GM19455 (cell line): ENCODE measurements around the gene TNNT2.

Experiments used
- ATAC-seq: cut with Tn5 transposase; IDR thresholded peaks from one replicate; pipeline ENCODE4 v1.9.1; 2021; ENCODE audit not compliant: unreplicated experiment

TNNT2 gene

DNA sequence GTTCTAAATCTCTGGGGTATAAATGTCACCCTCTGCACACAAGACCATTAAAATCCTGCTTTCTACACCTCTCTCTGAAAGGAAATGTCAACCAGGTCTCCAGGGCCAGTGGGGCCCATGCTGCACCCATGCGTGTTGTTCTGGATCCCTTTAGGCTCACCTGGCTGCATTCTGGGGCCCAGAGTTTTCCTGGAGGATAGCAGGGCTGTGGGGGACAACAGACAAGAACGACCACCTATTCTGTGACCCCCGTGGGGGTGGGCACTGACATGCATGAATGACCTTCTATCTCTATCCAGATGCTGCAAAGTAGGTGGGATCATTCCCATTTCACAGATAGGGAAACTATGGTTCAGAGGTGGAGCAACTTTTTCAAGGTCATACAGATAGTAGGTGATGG is 41.6 kb downstream of the TNNT2 start:
- no peak for ATAC-seq

- no peak for ATAC-seq
These were observed 42.2 kb downstream of the TNNT2 start for GRCh38 chr1:201335174-201335870.

- ATAC-seq = no peak
These were observed 42.9 kb downstream of the TNNT2 start for GRCh38 chr1:201334325-201335173.

- ATAC-seq = no peak
These were observed 44.7 kb downstream of the TNNT2 start for GRCh38 chr1:201332616-201333335.

DNA sequence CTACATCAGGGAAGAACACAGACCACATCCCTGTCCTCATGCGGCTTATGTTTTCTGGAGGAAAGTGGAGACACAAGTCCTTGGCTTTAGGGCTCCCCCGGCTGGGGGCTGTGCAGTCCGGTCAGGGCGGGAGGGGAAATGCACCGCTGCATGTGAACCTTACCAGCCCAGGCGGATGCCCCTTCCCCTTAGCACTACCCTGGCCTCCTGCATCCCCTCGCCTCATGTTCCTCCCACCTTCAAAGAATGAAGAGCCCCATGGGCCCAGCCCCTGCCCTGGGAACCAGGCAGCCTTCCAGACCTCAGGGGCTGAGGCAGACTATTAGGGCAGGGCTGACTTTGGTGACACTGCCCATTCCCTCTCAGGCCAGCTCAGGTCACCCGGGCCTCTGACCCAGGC is 45.5 kb downstream of the TNNT2 start:
- ATAC-seq = no peak

- no peak for ATAC-seq
These were observed 46.3 kb downstream of the TNNT2 start for GRCh38 chr1:201331166-201331565.

DNA sequence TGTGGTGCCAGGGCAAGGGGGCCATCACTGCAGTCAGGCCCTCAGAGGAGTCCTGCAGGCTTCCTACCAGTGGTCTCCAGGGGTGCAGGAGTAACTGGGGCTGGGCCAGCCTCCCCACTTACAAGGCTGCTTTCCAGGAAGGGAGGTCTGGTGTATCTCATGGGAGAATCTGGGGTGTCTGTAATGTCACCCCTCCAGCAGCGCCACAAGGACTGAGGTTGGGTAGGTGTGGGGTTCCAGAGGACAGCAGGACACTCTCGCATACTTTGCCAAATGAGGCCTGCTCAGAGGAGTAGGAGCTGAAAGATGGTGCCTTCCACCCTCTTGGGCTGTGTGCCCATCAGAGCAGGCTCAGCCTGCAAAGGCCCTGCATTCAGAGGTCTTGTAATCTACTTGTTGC is 46.9 kb downstream of the TNNT2 start:
- no peak for ATAC-seq

DNA sequence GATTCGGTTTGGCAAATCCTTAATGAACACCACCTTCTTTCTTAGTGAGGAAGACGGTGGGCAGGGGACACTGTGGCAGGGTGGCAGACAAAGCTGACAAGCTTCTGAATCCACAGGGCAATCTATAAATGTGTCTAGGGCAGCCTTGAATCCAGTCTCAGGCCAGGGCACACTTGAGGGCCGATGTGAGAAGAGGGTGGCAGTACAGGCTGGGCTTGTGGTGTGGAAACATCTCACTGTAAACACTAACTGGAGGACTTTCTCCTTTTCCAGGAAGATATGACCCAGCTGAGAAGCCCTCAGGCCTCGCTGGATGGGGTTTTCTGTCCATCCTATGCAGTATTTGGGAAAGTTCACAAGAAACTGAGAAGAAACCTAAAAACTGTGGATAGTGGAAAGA is 47.7 kb downstream of the TNNT2 start:
- no peak for ATAC-seq

GRCh38 chr1:201329286-201329685 is 48.2 kb downstream of the TNNT2 start:
- ATAC-seq = no peak

GRCh38 chr1:201328576-201328975 is 48.9 kb downstream of the TNNT2 start:
- ATAC-seq = no peak

DNA sequence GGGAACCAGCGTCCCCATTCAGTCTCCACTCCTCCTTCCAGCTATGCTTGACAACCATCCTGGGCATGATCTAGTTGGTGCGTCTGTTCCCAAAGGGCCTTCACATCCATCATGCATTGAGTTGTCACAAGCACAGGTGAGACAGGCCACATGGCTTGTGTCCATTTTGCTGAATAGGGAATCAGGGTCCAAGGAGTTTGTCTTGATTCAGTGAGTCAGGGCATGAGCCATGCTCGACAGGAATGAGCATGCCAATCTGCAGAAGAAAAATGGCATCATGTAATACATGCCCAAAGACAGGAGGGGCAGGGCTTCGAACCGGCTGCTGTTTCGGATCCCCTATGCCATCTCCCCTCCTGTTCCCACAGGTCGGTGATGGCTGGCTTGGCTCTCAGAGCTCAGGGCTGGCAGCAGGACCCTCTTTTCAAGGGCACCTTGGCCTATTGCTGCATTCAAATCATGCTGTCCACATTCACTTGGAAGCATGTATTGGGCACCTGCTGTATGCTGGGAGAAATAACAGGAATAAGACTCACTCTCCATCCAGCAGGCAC is 49.7 kb downstream of the TNNT2 start:
- ATAC-seq = no peak

DNA sequence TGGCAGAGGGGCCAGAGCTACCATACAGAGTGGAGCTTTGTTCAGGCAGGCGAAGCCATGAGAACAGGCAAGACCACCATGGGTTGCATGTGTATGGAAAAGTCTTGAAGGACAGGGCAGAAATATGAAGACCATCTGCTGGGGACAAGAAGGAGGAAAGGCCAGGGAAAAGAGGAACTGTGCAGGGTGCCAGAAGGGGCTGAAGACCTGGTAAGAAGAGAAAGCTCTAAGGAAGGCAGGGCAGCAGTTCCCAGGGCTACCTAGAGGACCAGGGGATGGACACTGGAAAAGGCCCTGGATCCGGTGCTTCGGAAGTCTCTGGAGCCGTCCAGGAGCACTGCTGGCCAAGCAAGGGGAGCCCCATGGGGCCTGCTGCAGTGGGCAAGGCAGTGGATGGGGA is 50.8 kb downstream of the TNNT2 start:
- ATAC-seq = no peak

DNA sequence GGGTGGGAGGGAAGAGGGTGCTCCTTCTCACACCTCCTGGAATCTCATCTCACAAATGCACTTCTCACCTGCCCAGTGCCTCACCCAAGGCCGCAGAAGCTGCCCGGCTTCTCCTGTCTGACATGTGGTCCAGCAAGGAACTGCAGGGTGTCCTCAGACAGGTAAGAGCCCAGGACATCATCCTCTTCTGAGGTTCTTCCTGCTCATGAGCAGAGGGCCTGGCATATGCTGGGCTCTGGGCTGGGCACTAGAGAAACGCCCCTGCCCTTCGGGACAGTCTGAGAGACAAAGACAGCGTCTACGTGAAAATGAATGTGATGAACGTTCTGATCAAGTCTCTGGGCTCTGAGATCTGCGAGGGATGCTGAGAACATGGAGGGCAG is 51.8 kb downstream of the TNNT2 start:
- no peak for ATAC-seq

DNA sequence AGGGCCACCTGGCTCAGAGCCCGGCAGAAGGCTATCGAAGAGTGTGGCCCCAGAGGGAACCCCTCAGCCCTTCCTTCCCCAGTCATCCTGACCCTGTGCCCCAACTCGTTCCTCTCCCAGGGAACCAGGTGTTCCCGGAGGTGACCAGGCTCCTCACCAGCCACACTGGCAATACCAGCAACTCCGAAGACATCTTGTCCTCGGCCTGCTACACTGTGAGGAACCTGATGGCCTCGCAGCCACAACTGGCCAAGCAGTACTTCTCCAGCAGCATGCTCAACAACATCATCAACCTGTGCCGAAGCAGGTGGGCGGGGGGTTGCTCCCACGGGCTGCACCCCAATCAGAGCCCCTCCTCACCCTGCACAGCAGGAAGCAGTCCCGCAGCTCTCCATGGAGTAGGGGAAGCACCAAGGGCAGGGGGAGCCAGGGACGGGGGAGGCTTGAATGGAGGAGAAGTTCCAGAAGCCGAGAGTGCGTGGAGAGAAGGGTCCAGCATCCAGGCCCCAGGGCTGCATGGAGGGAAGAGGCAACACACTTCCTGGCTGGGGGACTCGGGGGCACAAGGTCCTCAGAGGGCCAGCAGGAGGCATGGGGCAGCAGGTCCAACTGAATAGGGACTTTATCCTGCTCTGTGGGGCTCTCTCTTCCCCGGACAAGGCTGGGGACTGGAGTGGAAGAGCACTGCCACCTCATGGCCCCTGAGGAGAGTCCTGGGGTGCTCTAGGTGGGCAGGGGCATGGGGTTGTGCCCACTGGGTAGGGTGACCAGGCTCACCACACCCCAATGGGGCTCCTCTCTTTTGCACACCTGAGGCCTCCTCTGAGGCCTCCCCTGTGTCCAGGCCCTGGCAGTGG is 52.4 kb downstream of the TNNT2 start:
- no peak for ATAC-seq

DNA sequence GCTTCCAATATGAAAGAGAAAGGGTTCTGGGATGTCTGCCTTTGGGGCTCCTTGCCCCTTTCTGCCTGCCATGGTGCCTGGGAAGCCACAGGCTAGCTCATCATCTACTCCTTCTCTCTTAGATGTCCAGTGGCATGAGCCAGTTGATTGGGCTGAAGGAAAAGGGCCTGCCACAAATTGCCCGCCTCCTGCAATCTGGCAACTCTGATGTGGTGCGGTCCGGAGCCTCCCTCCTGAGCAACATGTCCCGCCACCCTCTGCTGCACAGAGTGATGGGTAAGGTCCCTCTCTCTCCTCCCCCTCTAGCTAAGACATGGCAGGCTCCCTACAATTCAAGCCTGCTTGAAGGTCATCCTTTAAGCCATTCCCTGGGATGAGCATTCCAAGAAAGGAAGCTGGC is 53.2 kb downstream of the TNNT2 start:
- ATAC-seq = no peak

DNA sequence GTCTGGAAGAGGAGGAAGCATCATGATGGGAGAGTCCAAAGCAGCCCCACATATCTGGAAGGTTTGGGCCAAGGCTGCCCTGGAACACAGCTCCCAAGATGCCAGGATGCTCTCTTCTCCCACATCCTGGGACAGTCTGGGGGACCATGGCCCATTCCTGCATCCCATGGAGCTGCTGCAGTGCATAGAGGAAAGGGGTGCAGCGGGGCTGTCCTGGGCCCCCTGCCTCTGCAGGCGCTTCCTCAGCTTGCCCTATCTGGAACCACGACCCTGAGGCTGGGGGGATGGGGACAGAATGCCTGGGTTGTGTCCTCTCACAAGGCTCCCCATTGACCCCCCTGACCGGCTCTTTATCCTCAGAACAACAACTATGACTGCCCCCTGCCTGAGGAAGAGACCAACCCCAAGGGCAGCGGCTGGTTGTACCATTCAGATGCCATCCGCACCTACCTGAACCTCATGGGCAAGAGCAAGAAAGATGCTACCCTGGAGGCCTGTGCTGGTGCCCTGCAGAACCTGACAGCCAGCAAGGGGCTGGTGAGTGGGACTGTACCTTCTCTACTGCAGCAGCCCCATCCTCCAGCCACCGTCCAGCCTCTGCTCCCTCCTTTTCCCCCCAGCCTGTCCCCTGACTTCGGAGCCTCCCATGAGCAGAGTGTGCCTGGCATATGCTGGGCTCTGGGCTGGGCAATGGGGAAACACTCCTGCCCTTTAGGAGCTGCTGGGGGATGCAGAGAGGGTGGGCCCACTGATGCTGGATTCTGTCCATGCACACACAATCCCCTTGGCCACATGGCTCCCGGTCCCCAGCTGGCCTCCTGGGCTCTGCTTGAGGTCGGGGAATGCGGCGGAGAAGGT is 54.6 kb downstream of the TNNT2 start:
- ATAC-seq = no peak

GRCh38 chr1:201321826-201322390 is 55.6 kb downstream of the TNNT2 start:
- no peak for ATAC-seq

- ATAC-seq = no peak
These were observed 57.2 kb downstream of the TNNT2 start for GRCh38 chr1:201320168-201320788.

GRCh38 chr1:201319631-201320030 is 57.8 kb downstream of the TNNT2 start:
- ATAC-seq = no peak
